Right lobe of liver (tissue), 6 donors: Measurements from ENCODE around the gene CAMTA1. TPM values are rescaled to one million over a fixed set of nuclear protein-coding genes. Genes with fewer than 3 reads are reported as not detected.
"Not testable (repeated sequence)": the region's sequence is repeated elsewhere in the genome, so short reads cannot be mapped to it uniquely, and the experiment has no call there.

ENCODE experiments used
- ATAC-seq, 4 donors: fragments of 200-7000 bp; cut with Tn5 transposase; one replicate each; pipeline ENCODE4 v1.9.1; 2020; ENCODE audit warnings: mild to moderate bottlenecking in 4 of 4, moderate library complexity in 4 of 4
- DNase-seq, 3 donors: peaks; one replicate each; pipeline ENCODE4 v3.0.0-alpha.2; 2020
- H3K27ac ChIP-seq, 3 donors: fragments of 200-600 bp; one replicate each; pipeline ENCODE4 v1.8.0; 2022
- H3K27me3 ChIP-seq, 2 donors: fragments of 200-600 bp; one replicate each; pipeline ENCODE4 v1.8.0; 2022
- H3K36me3 ChIP-seq, 4 donors: fragments of 200-600 bp; sonication (generic) in 1 of 4; one replicate each; pipeline versions ENCODE4 v1.5.1 to v1.8.0; 2017 to 2022; ENCODE audit warnings: control low read depth in 1 of 4
- H3K4me1 ChIP-seq, 4 donors: fragments of 200-600 bp; sonication (generic) in 1 of 4; one replicate each; pipeline versions ENCODE4 v1.5.1 to v1.8.0; 2017 to 2022; ENCODE audit warnings: control low read depth in 1 of 4
- H3K4me3 ChIP-seq, 3 donors: fragments of 200-600 bp; one replicate each; pipeline ENCODE4 v1.8.0; 2022
- H3K9me3 ChIP-seq, 4 donors: fragments of 200-600 bp; sonication (generic) in 1 of 4; one replicate each; pipeline versions ENCODE4 v1.5.1 to v1.8.0; 2017 to 2022; ENCODE audit warnings: control low read depth in 1 of 4
- POLR2A ChIP-seq: fragments of 450-650 bp; IDR thresholded peaks from one replicate; pipeline ENCODE4 v1.6.1; 2017; ENCODE audit warnings: antibody characterized with exemption, mild to moderate bottlenecking
- WGBS: methylation state at CpG from one replicate; pipeline ENCODE4 v1.1.6; 2018; ENCODE audit warnings: low coverage, low lambda C conversion rate; ENCODE audit not compliant: insufficient coverage; ENCODE audit errors: missing lambda C conversion rate; 5-methylcytosine and 5-hydroxymethylcytosine counted together
- intact Hi-C, 2 donors: fragments of 100-400 bp; cut with DNase I; formaldehyde crosslinking; loops; one replicate each; pipeline versions ENCODE4 v1.11.2 to v1.14.1; 2022
- total RNA-seq, 6 experiments: library from RNA; depleted of rRNA in 2 of 6; stranded (reverse); fragments of >200 nt in 2 of 6; fragmentation: NEBNext Ultra II Directional in 3 of 6; extraction: Animal tissue kit (Norgen Biotek cat#: 25700) in 3 of 6; gene quantifications; one replicate each; pipeline versions ENCODE4 v1.1.0 to v1.2.4, GENCODE V29; 2016 to 2023
- TF ChIP-seq, protein P1 (sequence below), 4 donors: fragments of 200-600 bp in 3 of 4; fragments of 450-650 bp in 1 of 4; IDR thresholded peaks; one replicate each; pipeline versions ENCODE4 v1.5.1 to v1.8.0; 2016 to 2022; ENCODE audit warnings: antibody characterized with exemption in 4 of 4, mild to moderate bottlenecking in 2 of 4
- donor health status: DM: no; HTN: yes; CAD: no.
- donor health status: DM: no; HTN: no; CAD: no.
- donor health status: DM: no; HTN: no; CAD: no.
- donor health status: DM: no; HTN: yes; CAD: no.
- donor health status: DM: no; HTN: yes; CAD: no.

Gene CAMTA1
- total RNA-seq, 6 experiments from 2014 or later: 32.3 to 49.4 (median 37.2) TPM

DNA sequence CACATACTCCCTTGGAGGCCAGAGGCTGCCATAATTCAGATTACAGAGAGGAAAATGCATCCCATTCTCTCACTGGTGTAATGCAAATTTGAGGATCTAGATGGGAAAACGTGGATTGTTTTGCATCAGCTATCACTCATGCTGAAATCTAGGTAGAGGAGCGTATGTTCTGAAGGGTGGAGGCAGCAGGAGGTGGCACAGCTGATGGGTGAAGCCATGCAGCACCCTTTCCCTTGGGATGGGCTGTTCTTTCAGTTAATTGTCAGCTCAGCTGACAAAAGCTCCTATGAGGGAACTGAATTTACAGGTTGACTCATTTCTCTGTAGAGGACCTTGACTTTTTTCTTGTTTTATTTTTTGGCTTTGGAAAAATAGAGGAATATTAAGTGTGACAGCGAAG lies 41.8 kb downstream of the CAMTA1 start:
- DNase-seq: no peak

GRCh38 chr1:6827630-6828165 lies 42.4 kb downstream of the CAMTA1 start:
- WGBS: 89% methylated on average over 10 of the region's 10 CpGs
- H3K4me3 ChIP-seq: no peak overlapping the region
- intact Hi-C loops: no loop called here
- H3K4me1 ChIP-seq: peaks cover 0 to 40% (median 14%) of the 10 kb centered on the region in 4 donors
- ATAC-seq (no peak), DNase-seq (no peak)
- no peaks in the 10 kb centered on the region for H3K9me3 ChIP-seq
- H3K36me3 ChIP-seq: no peaks in the 10 kb centered on the region
- no peak for TF ChIP-seq POLR2A
- no peaks in the 10 kb centered on the region for H3K27me3 ChIP-seq
- H3K27ac ChIP-seq: no peak overlapping the region

More for the DNA sequence above, 41.8 kb downstream of the CAMTA1 start:
- peak overlapping the region in 2 of 3 donors; percentile 72 to 94 for H3K27ac ChIP-seq
- H3K27me3 ChIP-seq: no peaks in the 10 kb centered on the region
- no peak overlapping the region for H3K4me3 ChIP-seq
- intact Hi-C loops: no loop called here
- H3K4me1 ChIP-seq: peaks cover 0 to 36% (median 13%) of the 10 kb centered on the region in 4 donors
- no peaks in the 10 kb centered on the region for H3K9me3 ChIP-seq
- no peak for TF ChIP-seq POLR2A
- TF ChIP-seq, protein P1, sequence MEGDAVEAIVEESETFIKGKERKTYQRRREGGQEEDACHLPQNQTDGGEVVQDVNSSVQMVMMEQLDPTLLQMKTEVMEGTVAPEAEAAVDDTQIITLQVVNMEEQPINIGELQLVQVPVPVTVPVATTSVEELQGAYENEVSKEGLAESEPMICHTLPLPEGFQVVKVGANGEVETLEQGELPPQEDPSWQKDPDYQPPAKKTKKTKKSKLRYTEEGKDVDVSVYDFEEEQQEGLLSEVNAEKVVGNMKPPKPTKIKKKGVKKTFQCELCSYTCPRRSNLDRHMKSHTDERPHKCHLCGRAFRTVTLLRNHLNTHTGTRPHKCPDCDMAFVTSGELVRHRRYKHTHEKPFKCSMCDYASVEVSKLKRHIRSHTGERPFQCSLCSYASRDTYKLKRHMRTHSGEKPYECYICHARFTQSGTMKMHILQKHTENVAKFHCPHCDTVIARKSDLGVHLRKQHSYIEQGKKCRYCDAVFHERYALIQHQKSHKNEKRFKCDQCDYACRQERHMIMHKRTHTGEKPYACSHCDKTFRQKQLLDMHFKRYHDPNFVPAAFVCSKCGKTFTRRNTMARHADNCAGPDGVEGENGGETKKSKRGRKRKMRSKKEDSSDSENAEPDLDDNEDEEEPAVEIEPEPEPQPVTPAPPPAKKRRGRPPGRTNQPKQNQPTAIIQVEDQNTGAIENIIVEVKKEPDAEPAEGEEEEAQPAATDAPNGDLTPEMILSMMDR (IDR thresholded peaks at IDR 0.05): no peak
- 76% methylated on average over 3 of the region's 3 CpGs for WGBS
- no peak for ATAC-seq
- no peaks in the 10 kb centered on the region for H3K36me3 ChIP-seq

GRCh38 chr1:6831366-6831765 lies 46.1 kb downstream of the CAMTA1 start:
- intact Hi-C loops: no loop called here
- TF ChIP-seq, protein P1 (IDR thresholded peaks at IDR 0.05): no peak
- TF ChIP-seq POLR2A: no peak
- ATAC-seq (no peak), DNase-seq (no peak)
- Histone ChIP-seq H3K4me1 (peaks cover 0 to 25% (median 12%) of the 10 kb centered on the region in 4 donors), H3K4me3 (no peak overlapping the region), H3K27me3 (no peaks in the 10 kb centered on the region), H3K27ac (no peak overlapping the region), H3K36me3 (no peaks in the 10 kb centered on the region), H3K9me3 (no peaks in the 10 kb centered on the region)
- WGBS: 50% methylated on average over 1 of the region's 1 CpG

DNA sequence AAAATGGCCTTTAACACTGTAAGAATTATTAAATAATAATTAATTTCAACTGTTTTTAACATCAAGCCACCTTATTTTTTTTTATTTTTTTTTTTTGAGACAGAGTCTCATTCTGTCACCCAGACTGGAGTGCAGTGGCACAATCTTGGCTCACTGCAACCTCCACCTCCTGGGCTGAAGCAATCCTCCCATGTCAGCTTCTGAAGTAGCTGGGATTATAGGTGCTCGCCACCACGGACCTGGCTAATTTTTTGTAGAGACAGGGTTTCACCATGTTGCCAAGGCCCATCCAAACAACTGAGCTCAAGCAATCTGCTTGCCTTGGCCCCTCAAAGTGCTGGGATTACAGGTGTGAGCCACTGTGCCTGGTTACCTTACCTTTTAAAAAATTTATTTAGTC lies 46.8 kb downstream of the CAMTA1 start:
- intact Hi-C loops, H3K27me3 ChIP-seq, H3K4me3 ChIP-seq, DNase-seq, H3K9me3 ChIP-seq, H3K36me3 ChIP-seq: not testable (repeated sequence)
- WGBS: no CpG with 5 or more reads among the region's 2 CpGs
- ATAC-seq: peak; percentile 39 to 71 (median 44)
- Histone ChIP-seq H3K4me1 (peaks cover 0 to 25% (median 10%) of the 10 kb centered on the region in 4 donors), H3K27ac (peak overlapping the region in 2 of 3 donors; percentile 11 to 13)

- WGBS: 42% methylated on average over 4 of the region's 4 CpGs
- no peaks in the 10 kb centered on the region for H3K36me3 ChIP-seq
- H3K9me3 ChIP-seq: no peaks in the 10 kb centered on the region
- H3K4me3 ChIP-seq: no peak overlapping the region
- peaks cover 0 to 25% (median 9%) of the 10 kb centered on the region in 4 donors for H3K4me1 ChIP-seq
- no peaks in the 10 kb centered on the region for H3K27me3 ChIP-seq
- DNase-seq: no peak
- TF ChIP-seq, protein P1 (IDR thresholded peaks at IDR 0.05): no peak
- TF ChIP-seq POLR2A: no peak
- peak; percentile 30 to 66 (median 57) for ATAC-seq
- intact Hi-C loops: no loop called here
- peak overlapping the region in 2 of 3 donors; percentile 11 to 15 for H3K27ac ChIP-seq
These were observed 47.4 kb downstream of the CAMTA1 start for GRCh38 chr1:6832531-6833188.
